ENCODE data around the gene RIPK4. TPM values are rescaled to one million over a fixed set of nuclear protein-coding genes. Genes with fewer than 3 reads are reported as not detected.

RIPK4 gene
- total RNA-seq, 3 donors from 2014 or later (not counting 1 experiment from before 2014, with no cell fraction given): 0.09 TPM; not detected in 2

DNA sequence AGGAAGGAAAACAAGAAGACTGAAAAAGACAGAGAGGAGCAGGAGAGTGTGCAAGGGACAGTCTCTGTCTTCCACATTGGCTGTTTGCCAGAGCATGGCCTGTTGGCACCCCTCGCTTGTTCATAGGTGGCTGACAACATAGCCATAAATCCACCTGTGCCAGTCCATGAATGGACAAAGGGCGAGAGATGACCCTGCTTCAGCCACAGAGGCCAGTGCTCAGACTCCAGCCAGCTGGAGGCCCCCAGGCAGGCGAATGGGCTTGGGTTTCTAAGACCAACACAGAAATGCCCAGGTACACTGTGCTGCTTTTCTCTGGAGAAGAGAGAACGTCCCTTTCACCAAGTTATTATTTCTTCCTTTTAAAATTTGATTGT, 60.6 kb downstream of the RIPK4 start:
- Histone ChIP-seq H3K27me3 (ENCODE audit: control insufficient read depth, insufficient read depth, low read length) (no peaks in the 10 kb centered on the region), H3K9me3 (ENCODE audit: control insufficient read depth, insufficient read depth, low read length) (no peaks in the 10 kb centered on the region), H3K36me3 (ENCODE audit: control insufficient read depth, insufficient read depth, low read length) (no peaks in the 10 kb centered on the region), H3K27ac (ENCODE audit: low read length) (no peak overlapping the region), H3K4me1 (ENCODE audit: control insufficient read depth, insufficient read depth, low read length) (no peaks in the 10 kb centered on the region), H3K4me3 (ENCODE audit: low read length) (no peak overlapping the region)
- TF ChIP-seq, protein P1, sequence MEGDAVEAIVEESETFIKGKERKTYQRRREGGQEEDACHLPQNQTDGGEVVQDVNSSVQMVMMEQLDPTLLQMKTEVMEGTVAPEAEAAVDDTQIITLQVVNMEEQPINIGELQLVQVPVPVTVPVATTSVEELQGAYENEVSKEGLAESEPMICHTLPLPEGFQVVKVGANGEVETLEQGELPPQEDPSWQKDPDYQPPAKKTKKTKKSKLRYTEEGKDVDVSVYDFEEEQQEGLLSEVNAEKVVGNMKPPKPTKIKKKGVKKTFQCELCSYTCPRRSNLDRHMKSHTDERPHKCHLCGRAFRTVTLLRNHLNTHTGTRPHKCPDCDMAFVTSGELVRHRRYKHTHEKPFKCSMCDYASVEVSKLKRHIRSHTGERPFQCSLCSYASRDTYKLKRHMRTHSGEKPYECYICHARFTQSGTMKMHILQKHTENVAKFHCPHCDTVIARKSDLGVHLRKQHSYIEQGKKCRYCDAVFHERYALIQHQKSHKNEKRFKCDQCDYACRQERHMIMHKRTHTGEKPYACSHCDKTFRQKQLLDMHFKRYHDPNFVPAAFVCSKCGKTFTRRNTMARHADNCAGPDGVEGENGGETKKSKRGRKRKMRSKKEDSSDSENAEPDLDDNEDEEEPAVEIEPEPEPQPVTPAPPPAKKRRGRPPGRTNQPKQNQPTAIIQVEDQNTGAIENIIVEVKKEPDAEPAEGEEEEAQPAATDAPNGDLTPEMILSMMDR (IDR thresholded peaks at IDR 0.05): no peak
- no peaks in the 10 kb centered on the region for H3K36me3 Mint-ChIP-seq
- no peaks in the 10 kb centered on the region for H3K9me3 Mint-ChIP-seq
- ATAC-seq (no peak), DNase-seq (no peak)
- intact Hi-C loops (cut with micrococcal nuclease): no loop called here
- no peak overlapping the region for H3K4me3 Mint-ChIP-seq
- 82% methylated on average over 3 of the region's 4 CpGs for WGBS (ENCODE audit: insufficient coverage)
- H3K27me3 Mint-ChIP-seq (ENCODE audit: low read depth in 2 of 2): peaks cover 3 to 11% of the 10 kb centered on the region in 2 donors
- H3K4me1 Mint-ChIP-seq: peaks cover 0 to 13% of the 10 kb centered on the region in 2 donors
- no peak overlapping the region for H3K27ac Mint-ChIP-seq

DNA sequence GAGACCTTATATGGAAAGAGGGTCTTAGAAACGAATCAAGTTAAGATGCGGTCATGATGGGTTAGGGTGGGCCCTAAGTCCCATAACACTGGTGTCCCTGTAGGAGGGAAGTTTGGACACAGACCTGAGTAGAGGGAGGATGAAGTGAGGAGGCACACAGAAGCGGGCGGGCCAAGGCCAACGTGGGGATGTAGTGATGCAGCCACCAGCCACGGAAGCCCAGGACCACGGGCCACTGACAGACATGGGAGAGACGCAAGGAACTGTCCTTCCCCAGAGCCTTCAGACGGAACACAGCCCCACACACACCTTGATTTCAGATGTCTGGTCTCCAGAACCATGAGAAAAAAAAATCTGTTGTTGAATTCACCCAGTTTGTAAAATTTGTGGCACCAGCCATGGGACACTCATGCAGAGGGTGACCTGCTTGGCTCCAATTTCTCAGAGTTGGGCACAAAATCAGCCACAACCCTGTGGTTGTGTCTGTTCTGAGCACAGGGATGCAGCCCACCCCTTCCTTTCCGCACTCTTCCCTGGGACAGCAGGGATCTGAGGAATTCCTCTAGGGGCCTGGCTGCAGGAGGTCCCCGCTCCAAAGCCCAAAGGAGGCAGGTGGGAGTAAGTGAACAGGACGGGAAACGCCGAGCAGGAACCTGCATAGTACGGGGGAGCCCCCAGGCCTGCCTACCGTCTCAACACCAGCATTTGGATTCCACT, 61.1 kb downstream of the RIPK4 start:
- DNase-seq (no peak), ATAC-seq (no peak)
- Mint-ChIP-seq H3K4me1 (peaks cover 0 to 13% of the 10 kb centered on the region in 2 donors), H3K4me3 (no peak overlapping the region), H3K27ac (no peak overlapping the region), H3K36me3 (no peaks in the 10 kb centered on the region), H3K9me3 (no peaks in the 10 kb centered on the region), H3K27me3 (ENCODE audit: low read depth in 2 of 2) (peaks cover 7 to 13% of the 10 kb centered on the region in 2 donors)
- Histone ChIP-seq H3K27ac (ENCODE audit: low read length) (no peak overlapping the region), H3K36me3 (ENCODE audit: control insufficient read depth, insufficient read depth, low read length) (no peaks in the 10 kb centered on the region), H3K9me3 (ENCODE audit: control insufficient read depth, insufficient read depth, low read length) (no peaks in the 10 kb centered on the region), H3K27me3 (ENCODE audit: control insufficient read depth, insufficient read depth, low read length) (no peaks in the 10 kb centered on the region), H3K4me3 (ENCODE audit: low read length) (no peak overlapping the region), H3K4me1 (ENCODE audit: control insufficient read depth, insufficient read depth, low read length) (no peaks in the 10 kb centered on the region)
- 90% methylated on average over 16 of the region's 16 CpGs for WGBS (ENCODE audit: insufficient coverage)
- TF ChIP-seq, protein P1 (IDR thresholded peaks at IDR 0.05): no peak
- intact Hi-C loops (cut with micrococcal nuclease): no loop called here

DNA sequence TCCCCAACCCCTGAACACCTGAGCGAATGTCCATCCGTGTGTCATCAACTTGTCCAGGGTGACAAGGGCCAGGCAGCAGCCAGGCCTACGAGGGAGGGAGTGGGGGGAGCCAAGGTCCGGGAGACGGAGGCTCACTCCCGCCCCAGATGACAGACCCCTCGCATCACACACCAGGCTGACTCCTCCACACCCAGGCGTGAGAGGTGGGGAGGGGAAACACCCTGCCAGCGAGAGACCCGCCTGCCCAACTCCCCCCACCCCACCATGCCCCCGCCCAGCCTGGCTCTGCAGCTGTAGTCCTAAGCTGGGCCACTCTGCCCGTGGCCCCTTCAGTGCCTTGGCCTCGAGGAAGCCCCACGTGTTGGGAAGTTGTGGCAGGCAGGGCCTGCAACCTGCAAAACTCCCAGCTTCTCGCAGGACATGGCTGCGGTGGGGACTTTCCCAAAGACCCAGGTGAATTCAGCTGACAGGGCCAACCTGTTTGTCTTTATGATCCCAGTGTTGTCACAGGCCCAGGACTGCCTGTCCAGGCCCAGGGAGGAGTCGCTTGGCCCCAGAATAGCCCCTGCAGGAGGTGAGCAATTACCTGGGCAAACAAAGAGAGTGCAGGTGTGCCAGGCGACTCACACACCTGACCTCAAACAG, 62.9 kb downstream of the RIPK4 start:
- no peaks in the 10 kb centered on the region for H3K36me3 ChIP-seq (ENCODE audit: control insufficient read depth, insufficient read depth, low read length)
- TF ChIP-seq, protein P1 (IDR thresholded peaks at IDR 0.05): no peak
- H3K4me3 Mint-ChIP-seq: no peak overlapping the region
- peaks cover 0 to 13% of the 10 kb centered on the region in 2 donors for H3K4me1 Mint-ChIP-seq
- intact Hi-C loops (cut with micrococcal nuclease): no loop called here
- no peak overlapping the region for H3K4me3 ChIP-seq (ENCODE audit: low read length)
- no peaks in the 10 kb centered on the region for H3K36me3 Mint-ChIP-seq
- no peaks in the 10 kb centered on the region for H3K9me3 ChIP-seq (ENCODE audit: control insufficient read depth, insufficient read depth, low read length)
- no peak overlapping the region for H3K27ac ChIP-seq (ENCODE audit: low read length)
- no peaks in the 10 kb centered on the region for H3K4me1 ChIP-seq (ENCODE audit: control insufficient read depth, insufficient read depth, low read length)
- H3K27me3 ChIP-seq (ENCODE audit: control insufficient read depth, insufficient read depth, low read length): no peaks in the 10 kb centered on the region
- ATAC-seq (no peak), DNase-seq (no peak)
- peaks cover 9 to 17% of the 10 kb centered on the region in 2 donors for H3K27me3 Mint-ChIP-seq (ENCODE audit: low read depth in 2 of 2)
- WGBS (ENCODE audit: insufficient coverage): 75% methylated on average over 12 of the region's 18 CpGs
- no peak overlapping the region for H3K27ac Mint-ChIP-seq
- H3K9me3 Mint-ChIP-seq: no peaks in the 10 kb centered on the region

Measured in natural killer cell (primary cell).